Endothelial cell of umbilical vein (primary cell): Measurements from ENCODE around the gene CC2D1A. TPM values are rescaled to one million over a fixed set of nuclear protein-coding genes. Genes with fewer than 3 reads are reported as not detected.

Source experiments
- BruUV-seq: library from RNA; stranded (reverse); fragments of 400-500 nt; replicated peaks from 2 replicates; lab custom pipeline; 2021; lab: Mats Ljungman, UMichigan
- CTCF ChIA-PET: fragments of 300-600, 350-600 bp; sonication (Branson Sonifier 250); formaldehyde crosslinking; loops from one replicate; lab custom pipeline; 2021; ENCODE audit warnings: antibody characterized with exemption, inconsistent platforms; lab: Charles Lee
- POLR2A ChIA-PET: fragments of 300-600, 350-600 bp; sonication (Branson Sonifier 250); formaldehyde crosslinking; loops from one replicate; lab custom pipeline; 2021; ENCODE audit warnings: antibody characterized with exemption, inconsistent platforms; lab: Charles Lee
- DNase-seq: peaks from one replicate; pipeline ENCODE4 v3.0.0-alpha.2; 2011; ENCODE audit warnings: low read depth, low spot score
- FAIRE-seq: peaks from 2 replicates; lab custom pipeline; 2011; peaks lifted over from hg19 to GRCh38; lab: Jason Lieb, UNC
- H2AFZ ChIP-seq: 2 replicates; pipeline ENCODE4 v1.6.0; 2012; ENCODE audit warnings: low read depth, low read length, control low read depth, inconsistent platforms
- H3K27ac ChIP-seq: 2 replicates; pipeline ENCODE4 v1.5.1; 2011; ENCODE audit warnings: low read depth, mild to moderate bottlenecking, control low read depth, low read length, moderate library complexity; ENCODE audit not compliant: insufficient read depth
- H3K27me3 ChIP-seq, 2 experiments: 2 replicates each; pipeline versions ENCODE4 v1.6.0 to v1.6.1; 2011; ENCODE audit warnings: low read length in 2 of 2, mixed read lengths in 1 of 2; ENCODE audit not compliant: control insufficient read depth in 2 of 2, insufficient read depth in 2 of 2
- H3K36me3 ChIP-seq, 2 experiments: 2 replicates in 1 of 2; 3 replicates in 1 of 2; pipeline ENCODE4 v1.5.1; 2011; ENCODE audit warnings: low read length in 2 of 2, mild to moderate bottlenecking in 1 of 2, moderate library complexity in 1 of 2; ENCODE audit not compliant: control insufficient read depth in 2 of 2, insufficient read depth in 2 of 2; ENCODE audit errors: extremely low read depth in 1 of 2
- H3K4me1 ChIP-seq: 3 replicates; pipeline ENCODE4 v1.5.1; 2011; ENCODE audit warnings: mild to moderate bottlenecking, low read length; ENCODE audit not compliant: control insufficient read depth, insufficient read depth; ENCODE audit errors: extremely low read depth
- H3K4me2 ChIP-seq: 2 replicates; pipeline ENCODE4 v1.6.1; 2011; ENCODE audit warnings: low read length, control low read depth, mixed read lengths; ENCODE audit not compliant: insufficient read depth
- H3K4me3 ChIP-seq, 3 experiments: fragments of 200-600 bp in 1 of 3; sonication (generic), shearing (Covaris generic) in 1 of 3; replicated peaks in 1 of 3; 2 replicates each; pipeline ENCODE4 v1.5.1; 2011 to 2016; ENCODE audit warnings: control low read depth in 3 of 3, low read length in 3 of 3, mild to moderate bottlenecking in 2 of 3, inconsistent platforms in 1 of 3, low read depth in 1 of 3, moderate library complexity in 1 of 3; ENCODE audit not compliant: insufficient read depth in 1 of 3
- H3K79me2 ChIP-seq: 2 replicates; pipeline ENCODE4 v1.6.0; 2012; ENCODE audit warnings: low read length, inconsistent platforms; ENCODE audit not compliant: control insufficient read depth, insufficient read depth
- H3K9ac ChIP-seq: replicated peaks from 2 replicates; pipeline ENCODE3; 2011; ENCODE audit warnings: low read length, control low read depth; ENCODE audit not compliant: insufficient read depth; ENCODE audit errors: extremely low read depth
- H3K9me1 ChIP-seq: replicated peaks from 3 replicates; pipeline ENCODE4 v1.6.0; 2011; ENCODE audit warnings: mild to moderate bottlenecking, low read length; ENCODE audit not compliant: control insufficient read depth, insufficient read depth; ENCODE audit errors: extremely low read depth
- H3K9me3 ChIP-seq: replicated peaks from 2 replicates; pipeline ENCODE4 v1.5.1; 2012; ENCODE audit warnings: low read length, inconsistent platforms; ENCODE audit not compliant: control insufficient read depth, insufficient read depth
- H4K20me1 ChIP-seq: replicated peaks from 2 replicates; pipeline ENCODE3; 2011; ENCODE audit warnings: mild to moderate bottlenecking, low read length; ENCODE audit not compliant: control insufficient read depth, insufficient read depth; ENCODE audit errors: extremely low read depth
- CTCF ChIP-seq, 2 donors: IDR thresholded peaks; 1 replicate in 1 of 2; 2 replicates in 1 of 2; pipeline ENCODE4 v1.5.1; 2011; ENCODE audit warnings: low read length in 2 of 2, mild to moderate bottlenecking in 2 of 2, moderate library complexity in 2 of 2, control low read depth in 1 of 2, inconsistent platforms in 1 of 2, low read depth in 1 of 2; ENCODE audit not compliant: insufficient read depth in 1 of 2; ENCODE audit errors: extremely low read depth in 1 of 2
- EZH2 ChIP-seq: IDR thresholded peaks from 2 replicates; pipeline ENCODE4 v1.6.1; 2012; ENCODE audit warnings: borderline replicate concordance, low read depth, mild to moderate bottlenecking, moderate library complexity, low read length, inconsistent platforms; ENCODE audit not compliant: severe bottlenecking
- FOS ChIP-seq: IDR thresholded peaks from 2 replicates; pipeline ENCODE4 v1.6.1; 2011; ENCODE audit warnings: mild to moderate bottlenecking, low read length, moderate library complexity, borderline replicate concordance; ENCODE audit not compliant: insufficient read depth
- GATA2 ChIP-seq: IDR thresholded peaks from 2 replicates; pipeline ENCODE4 v1.7.0; 2011; ENCODE audit warnings: low read depth, mild to moderate bottlenecking, moderate library complexity, mixed read lengths, low read length; ENCODE audit not compliant: insufficient read length, insufficient read depth
- JUN ChIP-seq: IDR thresholded peaks from 2 replicates; pipeline ENCODE4 v1.6.1; 2011; ENCODE audit warnings: borderline replicate concordance, low read depth; ENCODE audit not compliant: insufficient read length, insufficient read depth
- MAX ChIP-seq: IDR thresholded peaks from 2 replicates; pipeline ENCODE4 v1.6.1; 2011; ENCODE audit not compliant: insufficient read depth, insufficient read length
- MYC ChIP-seq: IDR thresholded peaks from one replicate; pipeline ENCODE4 v1.6.1; 2011; ENCODE audit warnings: mild to moderate bottlenecking, low read depth, low read length
- POLR2A ChIP-seq: IDR thresholded peaks from 2 replicates; pipeline ENCODE4 v1.6.1; 2012; ENCODE audit warnings: low read depth, mild to moderate bottlenecking, control low read depth, low read length
- POLR2AphosphoS5 ChIP-seq: IDR thresholded peaks from 2 replicates; pipeline ENCODE4 v1.6.1; 2012; ENCODE audit warnings: low read depth, mild to moderate bottlenecking, control low read depth, low read length, moderate library complexity; ENCODE audit not compliant: insufficient read depth
- dilution Hi-C: fragments of 300-500 bp; cut with MboI; formaldehyde crosslinking; loops from one replicate; pipeline ENCODE4 v1.15.0; 2019; ENCODE audit warnings: low sequenced_read_pairs; ENCODE audit not compliant: extremely low pct_ligation_motif_present
- intact Hi-C: fragments of 100-400 bp; cut with micrococcal nuclease; formaldehyde crosslinking; loops from one replicate; pipeline ENCODE4 v1.10.0; 2022
- polyA plus RNA-seq, 4 experiments: library from polyadenylated mRNA; depleted of rRNA in 3 of 4; stranded (reverse) in 3 of 4; unstranded in 1 of 4; fragments of >200 nt; gene quantifications; 2 replicates each; pipeline versions ENCODE4 v1.2.1 to v1.2.3, GENCODE V29; 2011 to 2012; ENCODE audit warnings: missing spikeins in 1 of 4
- total RNA-seq: library from RNA; stranded (reverse); gene quantifications from 2 replicates; pipeline ENCODE4 v1.2.3, GENCODE V29; 2021

The CC2D1A gene
- total and polyA plus RNA-seq, 2 donors (not counting 3 experiments of a cell fraction or from before 2014, with no cell fraction given), result 13.6 to 33.7 TPM

- no peak overlapping the region for H3K27ac ChIP-seq
- H2AFZ ChIP-seq, result no peak overlapping the region
- no peaks in the 10 kb centered on the region for H3K36me3 ChIP-seq
- H3K4me2 ChIP-seq, result no peak overlapping the region
- no peaks in the 10 kb centered on the region for H3K79me2 ChIP-seq
- TF ChIP-seq EZH2, result no peak
- no peak for TF ChIP-seq MYC
- no peak for TF ChIP-seq MAX
- no peak for TF ChIP-seq CTCF (IDR thresholded peaks at IDR 0.05; ENCODE audit: extremely low read depth in 1 of 2, insufficient read depth in 1 of 2, low read depth in 1 of 2, low read length in 2 of 2)
- no peak for TF ChIP-seq GATA2
- no peak for TF ChIP-seq FOS
- TF ChIP-seq POLR2AphosphoS5, result no peak
- no peak for TF ChIP-seq POLR2A
- TF ChIP-seq JUN, result no peak
- dilution Hi-C loops (no loop called here), intact Hi-C loops (no loop called here)
- no peaks in the 10 kb centered on the region for H3K4me1 ChIP-seq
- no peaks in the 10 kb centered on the region for H3K9me1 ChIP-seq
- H3K9me3 ChIP-seq, result no peaks in the 10 kb centered on the region
- BruUV-seq, result no TSS peak
- ChIA-PET POLR2A (interaction anchor here (0.6 kb wide), 1 partner anchor 50 kb away, joined by 6 read pairs; no protein-coding TSS in a partner anchor), CTCF (interaction anchor here (0.9 kb wide), 1 partner anchor 51 kb away, joined by 3 read pairs; no protein-coding TSS in a partner anchor)
- DNase-seq (no peak), FAIRE-seq (no peak)
- peaks cover 0 to 3% of the 10 kb centered on the region in 2 experiments for H3K27me3 ChIP-seq
- H3K4me3 ChIP-seq, result no peak overlapping the region
- H3K9ac ChIP-seq, result no peak overlapping the region
- H4K20me1 ChIP-seq, result no peaks in the 10 kb centered on the region
Observed at GRCh38 chr19:13937479-13938300, 31.7 kb downstream of the CC2D1A start.
